Measurements from ENCODE around the gene HUNK.
A peak's percentile ranks its signal among the peaks of the same experiment; 100 is the strongest.

The HUNK gene

DNA sequence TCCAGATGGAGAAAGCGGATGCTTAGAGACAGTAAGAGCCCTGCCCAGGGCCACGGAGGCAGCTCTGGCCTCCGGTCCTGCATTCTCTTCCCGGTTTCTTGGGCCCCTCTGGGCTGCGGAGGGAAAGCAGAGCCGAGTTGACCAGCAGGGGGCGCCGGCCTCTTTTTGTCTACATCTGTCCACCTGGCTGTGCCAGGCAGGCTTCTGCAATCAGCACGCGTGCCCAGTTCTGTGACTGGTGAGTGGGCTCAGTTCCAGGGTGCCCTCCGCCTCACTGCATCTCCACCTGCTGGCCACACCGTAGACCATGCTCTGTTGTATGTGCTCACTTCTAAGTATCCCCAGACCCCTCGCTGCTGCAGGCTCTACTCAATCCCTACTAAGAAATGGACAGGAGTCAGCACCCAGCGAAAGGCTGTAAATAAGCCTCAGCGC, 6.7 kb upstream of the HUNK start:
- no peak for TF ChIP-seq TAF1 (IDR thresholded peaks at IDR 0.05; ENCODE audit: borderline replicate concordance, insufficient read depth, low read length)
- TF ChIP-seq SIN3A (IDR thresholded peaks at IDR 0.05; ENCODE audit: borderline replicate concordance, insufficient read depth, low read length), result no peak
- peak; percentile 35 for TF ChIP-seq FOXP2 (optimal IDR thresholded peaks at IDR 0.05; ENCODE audit: borderline replicate concordance, extremely low read depth, extremely low read length, insufficient read depth)
- TF ChIP-seq, protein P1, sequence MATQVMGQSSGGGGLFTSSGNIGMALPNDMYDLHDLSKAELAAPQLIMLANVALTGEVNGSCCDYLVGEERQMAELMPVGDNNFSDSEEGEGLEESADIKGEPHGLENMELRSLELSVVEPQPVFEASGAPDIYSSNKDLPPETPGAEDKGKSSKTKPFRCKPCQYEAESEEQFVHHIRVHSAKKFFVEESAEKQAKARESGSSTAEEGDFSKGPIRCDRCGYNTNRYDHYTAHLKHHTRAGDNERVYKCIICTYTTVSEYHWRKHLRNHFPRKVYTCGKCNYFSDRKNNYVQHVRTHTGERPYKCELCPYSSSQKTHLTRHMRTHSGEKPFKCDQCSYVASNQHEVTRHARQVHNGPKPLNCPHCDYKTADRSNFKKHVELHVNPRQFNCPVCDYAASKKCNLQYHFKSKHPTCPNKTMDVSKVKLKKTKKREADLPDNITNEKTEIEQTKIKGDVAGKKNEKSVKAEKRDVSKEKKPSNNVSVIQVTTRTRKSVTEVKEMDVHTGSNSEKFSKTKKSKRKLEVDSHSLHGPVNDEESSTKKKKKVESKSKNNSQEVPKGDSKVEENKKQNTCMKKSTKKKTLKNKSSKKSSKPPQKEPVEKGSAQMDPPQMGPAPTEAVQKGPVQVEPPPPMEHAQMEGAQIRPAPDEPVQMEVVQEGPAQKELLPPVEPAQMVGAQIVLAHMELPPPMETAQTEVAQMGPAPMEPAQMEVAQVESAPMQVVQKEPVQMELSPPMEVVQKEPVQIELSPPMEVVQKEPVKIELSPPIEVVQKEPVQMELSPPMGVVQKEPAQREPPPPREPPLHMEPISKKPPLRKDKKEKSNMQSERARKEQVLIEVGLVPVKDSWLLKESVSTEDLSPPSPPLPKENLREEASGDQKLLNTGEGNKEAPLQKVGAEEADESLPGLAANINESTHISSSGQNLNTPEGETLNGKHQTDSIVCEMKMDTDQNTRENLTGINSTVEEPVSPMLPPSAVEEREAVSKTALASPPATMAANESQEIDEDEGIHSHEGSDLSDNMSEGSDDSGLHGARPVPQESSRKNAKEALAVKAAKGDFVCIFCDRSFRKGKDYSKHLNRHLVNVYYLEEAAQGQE (IDR thresholded peaks at IDR 0.05; ENCODE audit: insufficient read depth in 1 of 2, low read depth in 2 of 2, low read length in 2 of 2), result no peak

DNA sequence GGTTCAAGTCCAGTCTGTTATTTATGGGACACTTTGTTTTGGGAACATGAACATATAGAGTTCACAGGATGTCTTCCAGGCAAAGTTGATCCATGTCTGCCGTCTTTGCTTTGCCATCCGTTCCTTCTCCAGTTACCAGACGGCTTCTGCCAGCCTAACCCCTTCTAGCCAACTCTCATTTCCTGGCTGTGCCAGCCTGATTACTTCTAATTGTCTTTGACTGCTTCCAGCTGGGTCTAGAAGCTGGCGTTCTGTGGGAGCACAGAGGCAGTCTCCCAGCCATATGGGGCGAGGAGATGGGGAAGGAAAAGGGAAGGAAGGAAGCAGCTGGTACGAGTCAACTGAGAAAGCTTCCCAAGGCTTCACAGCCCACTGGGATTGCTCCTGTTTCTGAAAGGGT, 3.1 kb upstream of the HUNK start:
- no peak for TF ChIP-seq FOXP2 (optimal IDR thresholded peaks at IDR 0.05; ENCODE audit: borderline replicate concordance, extremely low read depth, extremely low read length, insufficient read depth)
- TF ChIP-seq, protein P1 (IDR thresholded peaks at IDR 0.05; ENCODE audit: insufficient read depth in 1 of 2, low read depth in 2 of 2, low read length in 2 of 2), result no peak
- TF ChIP-seq POLR2AphosphoS5 (IDR thresholded peaks at IDR 0.05; ENCODE audit: low read depth, low read length), result no peak
- no peak for TF ChIP-seq TAF1 (IDR thresholded peaks at IDR 0.05; ENCODE audit: borderline replicate concordance, insufficient read depth, low read length)
- TF ChIP-seq SIN3A (IDR thresholded peaks at IDR 0.05; ENCODE audit: borderline replicate concordance, insufficient read depth, low read length), result no peak

DNA sequence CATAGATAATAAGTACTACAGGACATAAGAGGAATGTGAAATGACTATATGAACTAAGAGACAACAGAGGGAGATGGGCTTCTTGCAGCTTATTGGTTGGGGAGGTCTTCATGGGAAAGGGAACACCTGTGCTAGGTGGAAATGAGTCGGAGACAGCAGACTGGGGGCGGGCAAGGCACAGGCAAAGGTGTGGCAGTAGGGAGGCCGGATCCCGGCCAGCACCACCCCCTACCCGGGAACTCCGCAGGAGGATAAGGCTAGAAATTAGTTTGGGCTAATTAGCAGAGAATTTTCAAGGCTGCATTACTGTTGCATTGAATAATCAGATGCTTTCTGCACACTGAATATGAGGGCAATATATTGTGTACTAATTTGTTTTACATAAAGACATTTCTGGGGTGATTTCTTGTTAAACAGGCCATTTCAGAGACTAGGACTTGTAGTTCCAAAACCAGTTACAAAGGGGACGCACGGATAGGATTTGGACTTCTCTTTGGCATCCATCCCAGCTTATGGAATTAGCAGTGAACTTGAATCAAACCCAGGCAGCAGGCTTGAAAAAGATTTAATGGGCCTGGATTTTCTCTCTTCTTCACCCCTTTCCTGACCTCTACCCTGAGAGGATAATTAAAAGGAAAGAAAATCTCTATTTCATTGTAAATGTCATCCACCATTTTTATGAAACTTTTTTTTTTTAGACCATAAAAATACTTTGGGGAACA, 2.2 kb upstream of the HUNK start:
- TF ChIP-seq FOXP2 (optimal IDR thresholded peaks at IDR 0.05; ENCODE audit: borderline replicate concordance, extremely low read depth, extremely low read length, insufficient read depth) (no peak), POLR2AphosphoS5 (IDR thresholded peaks at IDR 0.05; ENCODE audit: low read depth, low read length) (no peak), SIN3A (IDR thresholded peaks at IDR 0.05; ENCODE audit: borderline replicate concordance, insufficient read depth, low read length) (no peak), TAF1 (IDR thresholded peaks at IDR 0.05; ENCODE audit: borderline replicate concordance, insufficient read depth, low read length) (no peak)
- TF ChIP-seq, protein P1 (IDR thresholded peaks at IDR 0.05; ENCODE audit: insufficient read depth in 1 of 2, low read depth in 2 of 2, low read length in 2 of 2), result no peak

DNA sequence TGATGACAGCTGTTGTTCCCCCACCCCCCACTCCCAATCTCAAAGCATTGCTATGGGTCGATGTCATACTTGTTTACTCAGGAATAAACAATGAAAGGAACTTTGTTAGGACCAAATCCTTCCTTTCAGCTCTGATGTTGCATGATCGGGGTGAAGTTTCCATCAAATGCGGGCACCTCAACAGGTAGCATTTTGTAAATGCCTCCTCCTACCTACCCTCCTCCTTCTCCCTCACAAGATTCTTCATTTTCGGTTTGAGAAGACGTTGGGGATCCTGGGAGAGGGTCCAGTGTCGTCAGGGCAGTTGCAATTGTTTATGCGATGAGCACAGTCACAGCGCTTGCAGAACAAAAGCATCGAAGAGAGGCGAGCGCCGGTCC, 758 bp upstream of the HUNK start:
- TF ChIP-seq POLR2AphosphoS5 (IDR thresholded peaks at IDR 0.05; ENCODE audit: low read depth, low read length) (no peak), TAF1 (IDR thresholded peaks at IDR 0.05; ENCODE audit: borderline replicate concordance, insufficient read depth, low read length) (no peak), SIN3A (IDR thresholded peaks at IDR 0.05; ENCODE audit: borderline replicate concordance, insufficient read depth, low read length) (no peak), FOXP2 (optimal IDR thresholded peaks at IDR 0.05; ENCODE audit: borderline replicate concordance, extremely low read depth, extremely low read length, insufficient read depth) (no peak)
- TF ChIP-seq, protein P1 (IDR thresholded peaks at IDR 0.05; ENCODE audit: insufficient read depth in 1 of 2, low read depth in 2 of 2, low read length in 2 of 2), result no peak
